ENCODE data around the gene TMEM9.

TMEM9 gene

DNA sequence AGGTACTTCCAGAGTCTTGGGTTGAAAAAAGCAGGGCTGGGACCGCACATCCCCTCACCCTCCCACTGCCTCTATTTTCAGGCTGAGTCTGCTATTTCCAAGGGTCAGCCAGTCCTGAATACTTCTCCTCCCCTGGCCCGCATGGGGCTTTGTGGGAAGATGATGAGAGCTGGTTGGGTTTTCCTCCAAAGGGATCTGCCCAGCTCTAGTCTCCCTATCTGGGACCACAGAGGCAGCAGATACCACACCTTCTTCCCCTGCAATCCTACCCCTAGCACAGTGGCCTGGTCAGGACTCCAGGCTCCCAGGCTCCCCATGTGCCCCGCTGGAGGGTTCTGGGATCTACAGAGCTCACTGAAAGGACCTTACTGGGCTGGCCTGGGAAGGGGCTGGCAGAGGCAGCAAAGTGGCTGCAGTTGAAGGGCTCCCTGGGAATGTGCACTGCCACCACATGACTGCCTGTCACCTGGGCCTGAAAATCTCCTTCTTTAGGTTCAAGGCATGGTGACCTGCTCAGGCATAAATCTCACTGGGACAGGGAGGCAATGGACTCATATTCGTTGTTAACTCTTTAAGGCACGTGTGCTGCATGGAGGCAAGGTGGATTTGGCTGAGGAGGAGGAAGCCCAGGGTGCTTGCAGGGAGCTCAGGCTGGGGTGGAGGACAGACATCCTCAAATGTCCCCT is 55.1 kb downstream of the TMEM9 start:
- TF ChIP-seq, protein P1, sequence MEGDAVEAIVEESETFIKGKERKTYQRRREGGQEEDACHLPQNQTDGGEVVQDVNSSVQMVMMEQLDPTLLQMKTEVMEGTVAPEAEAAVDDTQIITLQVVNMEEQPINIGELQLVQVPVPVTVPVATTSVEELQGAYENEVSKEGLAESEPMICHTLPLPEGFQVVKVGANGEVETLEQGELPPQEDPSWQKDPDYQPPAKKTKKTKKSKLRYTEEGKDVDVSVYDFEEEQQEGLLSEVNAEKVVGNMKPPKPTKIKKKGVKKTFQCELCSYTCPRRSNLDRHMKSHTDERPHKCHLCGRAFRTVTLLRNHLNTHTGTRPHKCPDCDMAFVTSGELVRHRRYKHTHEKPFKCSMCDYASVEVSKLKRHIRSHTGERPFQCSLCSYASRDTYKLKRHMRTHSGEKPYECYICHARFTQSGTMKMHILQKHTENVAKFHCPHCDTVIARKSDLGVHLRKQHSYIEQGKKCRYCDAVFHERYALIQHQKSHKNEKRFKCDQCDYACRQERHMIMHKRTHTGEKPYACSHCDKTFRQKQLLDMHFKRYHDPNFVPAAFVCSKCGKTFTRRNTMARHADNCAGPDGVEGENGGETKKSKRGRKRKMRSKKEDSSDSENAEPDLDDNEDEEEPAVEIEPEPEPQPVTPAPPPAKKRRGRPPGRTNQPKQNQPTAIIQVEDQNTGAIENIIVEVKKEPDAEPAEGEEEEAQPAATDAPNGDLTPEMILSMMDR (IDR thresholded peaks at IDR 0.05; ENCODE audit: borderline replicate concordance, control extremely low read depth, extremely low read depth, insufficient read depth, missing control alignments) = no peak
- in situ Hi-C loops (cut with MboI; ENCODE audit: low sequenced_read_pairs, unreplicated experiment) = no loop called here
- no peak for DNase-seq (ENCODE audit: low spot score)

- no peak for DNase-seq (ENCODE audit: low spot score)
- in situ Hi-C loops (cut with MboI; ENCODE audit: low sequenced_read_pairs, unreplicated experiment) = no loop called here
- TF ChIP-seq, protein P1 (IDR thresholded peaks at IDR 0.05; ENCODE audit: borderline replicate concordance, control extremely low read depth, extremely low read depth, insufficient read depth, missing control alignments) = no peak
Measured at GRCh38 chr1:201096977-201097856, 57.1 kb downstream of the TMEM9 start.

DNA sequence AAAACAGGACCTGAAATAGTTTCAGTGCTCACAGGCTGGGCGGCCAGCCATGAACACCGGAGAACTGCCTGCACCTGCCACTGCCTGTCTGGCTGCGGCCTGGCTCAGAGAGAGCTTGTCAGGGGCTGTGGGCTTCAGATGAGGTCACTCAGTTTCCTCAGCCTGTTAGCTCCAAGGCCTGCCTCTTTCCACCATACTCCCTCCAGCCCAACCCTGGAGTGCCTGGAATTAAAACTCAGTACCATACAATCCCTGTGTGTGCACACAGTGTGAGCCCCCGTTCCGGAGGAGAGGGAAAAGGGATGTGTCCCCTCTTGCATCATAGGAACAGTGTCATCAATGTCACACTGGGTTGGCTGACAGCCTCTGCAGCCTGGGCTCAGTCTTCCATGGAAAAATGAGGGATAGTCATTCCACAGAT is 58.2 kb downstream of the TMEM9 start:
- TF ChIP-seq, protein P1 (IDR thresholded peaks at IDR 0.05; ENCODE audit: borderline replicate concordance, control extremely low read depth, extremely low read depth, insufficient read depth, missing control alignments) = no peak
- no peak for DNase-seq (ENCODE audit: low spot score)
- in situ Hi-C loops (cut with MboI; ENCODE audit: low sequenced_read_pairs, unreplicated experiment) = no loop called here

DNA sequence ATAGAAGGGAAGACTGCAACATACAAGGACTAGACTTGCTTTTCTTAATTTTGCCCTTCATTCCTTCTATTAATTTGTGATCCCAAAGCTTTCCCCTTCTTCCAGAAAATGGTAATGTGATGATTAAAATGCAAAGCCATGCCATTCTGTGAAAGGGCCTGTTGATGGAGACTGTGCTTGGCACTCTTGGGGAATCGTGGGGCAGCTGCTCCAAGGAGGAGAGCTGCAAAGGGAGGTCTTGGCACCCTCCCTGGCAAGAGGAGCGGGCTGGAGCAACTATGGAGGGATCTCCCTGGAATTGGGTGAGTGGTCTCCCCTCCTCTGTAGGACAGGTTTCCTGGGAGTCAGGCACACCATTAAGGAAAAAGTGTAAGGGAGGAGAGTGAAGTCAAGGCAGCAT is 58.7 kb downstream of the TMEM9 start:
- TF ChIP-seq, protein P1 (IDR thresholded peaks at IDR 0.05; ENCODE audit: borderline replicate concordance, control extremely low read depth, extremely low read depth, insufficient read depth, missing control alignments) = no peak
- DNase-seq (ENCODE audit: low spot score) = no peak
- in situ Hi-C loops (cut with MboI; ENCODE audit: low sequenced_read_pairs, unreplicated experiment) = no loop called here

GRCh38 chr1:201094832-201095231 is 59.4 kb downstream of the TMEM9 start:
- in situ Hi-C loops (cut with MboI; ENCODE audit: low sequenced_read_pairs, unreplicated experiment) = no loop called here
- TF ChIP-seq, protein P1 (IDR thresholded peaks at IDR 0.05; ENCODE audit: borderline replicate concordance, control extremely low read depth, extremely low read depth, insufficient read depth, missing control alignments) = no peak
- no peak for DNase-seq (ENCODE audit: low spot score)

GRCh38 chr1:201093962-201094361 is 60.3 kb downstream of the TMEM9 start:
- DNase-seq (ENCODE audit: low spot score) = no peak
- TF ChIP-seq, protein P1 (IDR thresholded peaks at IDR 0.05; ENCODE audit: borderline replicate concordance, control extremely low read depth, extremely low read depth, insufficient read depth, missing control alignments) = no peak
- in situ Hi-C loops (cut with MboI; ENCODE audit: low sequenced_read_pairs, unreplicated experiment) = no loop called here
